ENCODE results near the gene CFAP298. TPM values are rescaled to one million over a fixed set of nuclear protein-coding genes. Genes with fewer than 3 reads are reported as not detected.

The CFAP298 gene
- total and polyA plus RNA-seq, 10 of the 15 experiments (the other 5 are each of a cell fraction or from before 2014, with no cell fraction given): 9.5 to 79.1 (median 30.2) TPM

GRCh38 chr21:32574946-32575925 is 36.9 kb downstream of the CFAP298 start:
- Histone ChIP-seq H3K27ac (ENCODE audit: control insufficient read depth, insufficient read depth) (no peak overlapping the region), H3K9me3 (replicated peaks; ENCODE audit: control insufficient read depth, insufficient read depth, low read length) (no peaks in the 10 kb centered on the region), H3K9ac (ENCODE audit: control insufficient read depth, insufficient read depth, low read length) (no peak overlapping the region), H3K4me3 (no peak overlapping the region), H3K36me3 (ENCODE audit: control insufficient read depth in 2 of 2, insufficient read depth in 2 of 2, low read length in 1 of 2) (no peaks in the 10 kb centered on the region), H3K4me1 (ENCODE audit: control insufficient read depth, insufficient read depth, low read length) (no peaks in the 10 kb centered on the region; the same call in 1 of the 2 replicates), H3K27me3 (replicated peaks in 1 of 2; ENCODE audit: control insufficient read depth in 2 of 2, insufficient read depth in 2 of 2, low read length in 1 of 2) (no peaks in the 10 kb centered on the region; a peak in 1 of 4 replicates), H4K20me1 (ENCODE audit: control insufficient read depth, insufficient read depth) (no peaks in the 10 kb centered on the region), H2AFZ (ENCODE audit: control insufficient read depth, low read depth, low read length) (no peak overlapping the region), H3K4me2 (ENCODE audit: control insufficient read depth, insufficient read depth) (no peak overlapping the region), H3K79me2 (ENCODE audit: control insufficient read depth, insufficient read depth, low read length) (no peaks in the 10 kb centered on the region)
- in situ Hi-C loops (cut with MboI): no loop called here
- intact Hi-C loops (cut with micrococcal nuclease; ENCODE audit: unreplicated experiment): no loop called here
- POLR2A ChIA-PET: no interaction called here
- no peak for DNase-seq (ENCODE audit: low read depth, low spot score)
- CTCF ChIA-PET: no interaction called here
- no peak for TF ChIP-seq ZBTB11 (CRISPR knock-in tag; IDR thresholded peaks at IDR 0.05)
- TF ChIP-seq NRF1 (conservative IDR thresholded peaks at IDR 0.05; ENCODE audit: low read depth, low read length): no peak
- TF ChIP-seq IRF4 (IDR thresholded peaks at IDR 0.05; ENCODE audit: low read depth, low read length): no peak
- TF ChIP-seq ZBTB4 (CRISPR knock-in tag; IDR thresholded peaks at IDR 0.05): no peak
- no peak for TF ChIP-seq E2F4 (IDR thresholded peaks at IDR 0.05; ENCODE audit: low read depth, low read length)
- TF ChIP-seq IKZF1 (conservative IDR thresholded peaks at IDR 0.05): no peak
- TF ChIP-seq ATF7 (IDR thresholded peaks at IDR 0.05; ENCODE audit: low read depth): no peak
- no peak for TF ChIP-seq HDAC6 (IDR thresholded peaks at IDR 0.05; ENCODE audit: unreplicated experiment)
- TF ChIP-seq CEBPB (IDR thresholded peaks at IDR 0.05; ENCODE audit: borderline replicate concordance in 1 of 2, low read depth in 2 of 2, low read length in 2 of 2): no peak
- TF ChIP-seq ASH2L (IDR thresholded peaks at IDR 0.05; ENCODE audit: borderline replicate concordance, low read depth): no peak
- TF ChIP-seq YBX1 (IDR thresholded peaks at IDR 0.05): no peak
- no peak for TF ChIP-seq USF2 (IDR thresholded peaks at IDR 0.05; ENCODE audit: borderline replicate concordance, low read depth, low read length)
- no peak for TF ChIP-seq SMC3 (IDR thresholded peaks at IDR 0.05; ENCODE audit: borderline replicate concordance, low read length)
- no peak for TF ChIP-seq TCF3 (IDR thresholded peaks at IDR 0.05; ENCODE audit: borderline replicate concordance, insufficient read depth, low read depth, low read length)
- no TSS peak for BruUV-seq (replicated peaks)
- SMC1A ChIA-PET (ENCODE audit: uncharacterized antibody, unreplicated experiment): interaction anchor here (2.0 kb wide), 1 partner anchor 172 kb away, joined by 4 read pairs; no protein-coding TSS in a partner anchor
- no peak for ATAC-seq
- WGBS (ENCODE audit: insufficient coverage, insufficient replicate concordance, low lambda C conversion rate, missing lambda C conversion rate): 49% methylated on average over 26 of the region's 26 CpGs
- RAD21 ChIA-PET (ENCODE audit: unreplicated experiment): no interaction called here
- FAIRE-seq: no peak
